ENCODE data around the gene CRTAC1. TPM values are rescaled to one million over a fixed set of nuclear protein-coding genes. Genes with fewer than 3 reads are reported as not detected.

CRTAC1 gene
- total RNA-seq, 1 donor from 2014 or later, result 123 TPM

DNA sequence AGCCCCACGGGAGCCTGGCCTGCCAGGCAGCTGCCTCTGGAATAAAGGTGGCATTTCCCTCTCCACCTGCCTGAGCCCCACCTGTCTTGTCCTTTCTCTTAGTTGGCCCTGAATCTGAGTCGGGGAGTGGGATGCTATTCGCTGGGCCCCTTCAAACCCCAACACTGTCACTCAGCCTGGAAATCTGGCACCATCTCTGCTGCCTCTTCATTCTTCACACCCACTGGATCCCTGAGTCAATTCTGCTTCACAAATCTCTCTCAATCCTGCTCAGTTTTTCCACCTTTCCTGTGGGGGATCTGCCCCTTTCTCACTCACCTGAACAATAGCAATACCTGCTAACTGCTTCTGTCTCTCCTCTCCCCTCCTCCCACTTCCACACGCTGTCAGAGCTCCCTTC lies 10.6 kb downstream of the CRTAC1 start:
- DNase-seq (no peak), ATAC-seq (no peak)
- TF ChIP-seq, protein P1, sequence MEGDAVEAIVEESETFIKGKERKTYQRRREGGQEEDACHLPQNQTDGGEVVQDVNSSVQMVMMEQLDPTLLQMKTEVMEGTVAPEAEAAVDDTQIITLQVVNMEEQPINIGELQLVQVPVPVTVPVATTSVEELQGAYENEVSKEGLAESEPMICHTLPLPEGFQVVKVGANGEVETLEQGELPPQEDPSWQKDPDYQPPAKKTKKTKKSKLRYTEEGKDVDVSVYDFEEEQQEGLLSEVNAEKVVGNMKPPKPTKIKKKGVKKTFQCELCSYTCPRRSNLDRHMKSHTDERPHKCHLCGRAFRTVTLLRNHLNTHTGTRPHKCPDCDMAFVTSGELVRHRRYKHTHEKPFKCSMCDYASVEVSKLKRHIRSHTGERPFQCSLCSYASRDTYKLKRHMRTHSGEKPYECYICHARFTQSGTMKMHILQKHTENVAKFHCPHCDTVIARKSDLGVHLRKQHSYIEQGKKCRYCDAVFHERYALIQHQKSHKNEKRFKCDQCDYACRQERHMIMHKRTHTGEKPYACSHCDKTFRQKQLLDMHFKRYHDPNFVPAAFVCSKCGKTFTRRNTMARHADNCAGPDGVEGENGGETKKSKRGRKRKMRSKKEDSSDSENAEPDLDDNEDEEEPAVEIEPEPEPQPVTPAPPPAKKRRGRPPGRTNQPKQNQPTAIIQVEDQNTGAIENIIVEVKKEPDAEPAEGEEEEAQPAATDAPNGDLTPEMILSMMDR (IDR thresholded peaks at IDR 0.05), result no peak
- H3K4me1 ChIP-seq, result no peaks in the 10 kb centered on the region
- intact Hi-C loops (cut with DNase I), result no loop called here
- no peaks in the 10 kb centered on the region for H3K9me3 ChIP-seq
- H3K27ac ChIP-seq, result no peak overlapping the region
- peaks cover 20% of the 10 kb centered on the region for H3K27me3 ChIP-seq (ENCODE audit: low read depth)
- no peak overlapping the region for H3K4me3 ChIP-seq
- no peaks in the 10 kb centered on the region for H3K36me3 ChIP-seq

GRCh38 chr10:98016772-98017475 lies 13.5 kb downstream of the CRTAC1 start:
- DNase-seq, result no peak
- Histone ChIP-seq H3K4me1 (no peaks in the 10 kb centered on the region), H3K4me3 (no peak overlapping the region), H3K27me3 (ENCODE audit: low read depth) (peaks cover 20% of the 10 kb centered on the region), H3K9me3 (no peaks in the 10 kb centered on the region), H3K36me3 (no peaks in the 10 kb centered on the region), H3K27ac (no peak overlapping the region)
- TF ChIP-seq, protein P1 (IDR thresholded peaks at IDR 0.05), result no peak
- no peak for ATAC-seq
- intact Hi-C loops (cut with DNase I), result no loop called here

GRCh38 chr10:98013776-98014175 lies 16.6 kb downstream of the CRTAC1 start:
- no peak overlapping the region for H3K27ac ChIP-seq
- ATAC-seq, result no peak

GRCh38 chr10:98013122-98013521 lies 17.3 kb downstream of the CRTAC1 start:
- no peak for ATAC-seq
- peaks cover 8% of the 10 kb centered on the region for H3K27me3 ChIP-seq (ENCODE audit: low read depth)

More at GRCh38 chr10:98013776-98014175, 16.6 kb downstream of the CRTAC1 start:
- no peak overlapping the region for H3K4me3 ChIP-seq
- peaks cover 8% of the 10 kb centered on the region for H3K27me3 ChIP-seq (ENCODE audit: low read depth)
- H3K36me3 ChIP-seq, result no peaks in the 10 kb centered on the region
- no peaks in the 10 kb centered on the region for H3K9me3 ChIP-seq
- no peak for DNase-seq
- no peaks in the 10 kb centered on the region for H3K4me1 ChIP-seq
- intact Hi-C loops (cut with DNase I), result no loop called here
- TF ChIP-seq, protein P1 (IDR thresholded peaks at IDR 0.05), result no peak

DNA sequence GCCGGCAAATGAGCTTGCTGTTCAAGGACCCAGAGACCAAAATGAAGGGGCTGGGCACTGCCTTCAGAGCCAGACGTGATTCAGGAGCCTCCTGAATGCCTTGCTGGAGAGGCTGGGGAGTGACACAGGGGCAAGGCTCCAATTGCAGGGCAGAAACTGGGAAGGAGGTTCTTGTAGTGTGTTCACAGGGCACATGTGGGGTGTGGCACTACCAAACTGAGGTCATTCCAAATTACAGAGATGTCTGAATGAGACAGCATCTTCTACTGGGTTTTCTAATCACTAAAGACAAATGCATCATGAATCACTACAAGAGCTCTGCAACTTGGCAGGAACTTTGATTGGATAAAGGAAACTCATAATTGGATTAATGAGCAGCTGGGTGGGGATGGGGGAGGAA lies 17.8 kb downstream of the CRTAC1 start:
- H3K4me3 ChIP-seq, result no peak overlapping the region
- TF ChIP-seq, protein P1 (IDR thresholded peaks at IDR 0.05), result no peak
- H3K27me3 ChIP-seq (ENCODE audit: low read depth), result peaks cover 12% of the 10 kb centered on the region
- DNase-seq (no peak), ATAC-seq (no peak)
- no peaks in the 10 kb centered on the region for H3K9me3 ChIP-seq
- intact Hi-C loops (cut with DNase I), result no loop called here
- no peaks in the 10 kb centered on the region for H3K36me3 ChIP-seq
- no peaks in the 10 kb centered on the region for H3K4me1 ChIP-seq
- H3K27ac ChIP-seq, result no peak overlapping the region

More at GRCh38 chr10:98013122-98013521, 17.3 kb downstream of the CRTAC1 start:
- H3K27ac ChIP-seq, result no peak overlapping the region
- H3K9me3 ChIP-seq, result no peaks in the 10 kb centered on the region
- no peaks in the 10 kb centered on the region for H3K36me3 ChIP-seq
- no peak overlapping the region for H3K4me3 ChIP-seq
- intact Hi-C loops (cut with DNase I), result no loop called here
- DNase-seq, result no peak
- TF ChIP-seq, protein P1 (IDR thresholded peaks at IDR 0.05), result no peak
- no peaks in the 10 kb centered on the region for H3K4me1 ChIP-seq

All from lower lobe of right lung (tissue), 2 donors.